Measurements from ENCODE around the gene COL23A1.

DNA sequence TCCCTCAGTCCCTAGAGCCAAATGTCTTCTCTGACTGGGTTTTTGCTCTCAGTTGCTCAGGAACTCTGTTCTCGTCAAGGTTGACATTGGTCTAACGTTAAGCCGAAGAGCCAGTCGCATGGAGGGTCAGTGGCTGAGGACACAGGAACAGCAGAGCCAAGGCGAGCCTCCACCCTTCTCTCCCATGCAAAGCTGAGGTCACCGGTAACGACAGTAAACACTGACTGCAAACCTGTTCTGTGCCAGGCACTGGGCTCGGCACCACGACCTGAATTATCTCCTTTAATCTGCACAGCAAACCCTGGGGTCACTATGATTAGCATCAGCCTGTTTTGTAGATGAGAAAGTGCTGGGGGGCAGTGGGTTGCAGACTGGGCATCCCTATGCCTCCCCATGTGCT, 171.0 kb downstream of the COL23A1 start:
- no peak for TF ChIP-seq CTCF (IDR thresholded peaks at IDR 0.05)
- no peak for TF ChIP-seq POLR2A (IDR thresholded peaks at IDR 0.05)

Measured in lower leg skin (tissue), 3 donors.